Retina (tissue), 1 donor: ENCODE measurements around the gene ZNF747.
"Not testable (repeated sequence)": the region's sequence is repeated elsewhere in the genome, so short reads cannot be mapped to it uniquely, and the experiment has no call there.

ENCODE experiments used
- DNase-seq: peaks from one replicate; pipeline ENCODE4 v3.0.0-alpha.2; 2016

Gene ZNF747

DNA sequence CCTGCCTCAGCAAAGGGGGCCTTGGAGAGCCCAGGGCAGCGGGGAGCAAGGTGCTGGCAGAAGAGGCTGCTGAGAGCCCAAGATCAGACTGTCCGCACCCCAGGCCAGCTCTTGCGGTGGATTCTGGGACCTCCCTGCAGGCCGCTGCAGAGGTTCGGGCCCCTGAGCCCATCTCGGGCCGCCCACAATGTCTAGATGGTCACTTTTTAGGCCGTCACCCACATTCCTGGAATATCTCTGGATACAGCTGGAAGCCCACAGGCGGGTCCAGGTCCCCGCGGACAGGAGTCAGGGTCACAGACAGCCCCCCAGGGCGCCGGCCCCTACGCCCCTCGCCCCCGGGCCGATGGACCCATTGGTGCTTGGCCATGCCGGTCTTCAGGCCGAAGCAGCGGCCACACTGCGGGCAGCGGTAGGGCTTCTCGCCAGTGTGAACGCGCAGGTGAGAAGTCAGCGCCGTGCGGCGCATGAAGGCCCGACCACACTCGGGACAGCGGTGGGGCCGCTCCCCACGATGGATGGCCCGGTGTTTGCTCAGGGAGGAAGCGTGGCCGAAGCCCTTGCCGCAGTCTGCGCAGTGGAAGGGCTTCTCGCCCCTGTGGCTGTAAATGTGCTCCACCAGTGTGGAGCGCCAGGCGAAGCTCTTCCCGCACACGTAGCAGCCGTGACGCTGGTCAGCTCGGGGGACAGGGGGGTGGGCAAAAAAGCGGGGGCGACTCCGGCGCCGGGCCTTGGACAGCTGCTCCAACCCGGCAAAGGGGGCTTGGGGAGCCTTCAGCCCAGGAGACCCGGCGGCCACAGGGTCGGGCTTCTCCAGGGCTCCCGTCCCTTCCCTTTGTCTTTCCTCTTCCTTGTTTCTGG, 2.1 kb downstream of the ZNF747 start:
- DNase-seq, result no peak

DNA sequence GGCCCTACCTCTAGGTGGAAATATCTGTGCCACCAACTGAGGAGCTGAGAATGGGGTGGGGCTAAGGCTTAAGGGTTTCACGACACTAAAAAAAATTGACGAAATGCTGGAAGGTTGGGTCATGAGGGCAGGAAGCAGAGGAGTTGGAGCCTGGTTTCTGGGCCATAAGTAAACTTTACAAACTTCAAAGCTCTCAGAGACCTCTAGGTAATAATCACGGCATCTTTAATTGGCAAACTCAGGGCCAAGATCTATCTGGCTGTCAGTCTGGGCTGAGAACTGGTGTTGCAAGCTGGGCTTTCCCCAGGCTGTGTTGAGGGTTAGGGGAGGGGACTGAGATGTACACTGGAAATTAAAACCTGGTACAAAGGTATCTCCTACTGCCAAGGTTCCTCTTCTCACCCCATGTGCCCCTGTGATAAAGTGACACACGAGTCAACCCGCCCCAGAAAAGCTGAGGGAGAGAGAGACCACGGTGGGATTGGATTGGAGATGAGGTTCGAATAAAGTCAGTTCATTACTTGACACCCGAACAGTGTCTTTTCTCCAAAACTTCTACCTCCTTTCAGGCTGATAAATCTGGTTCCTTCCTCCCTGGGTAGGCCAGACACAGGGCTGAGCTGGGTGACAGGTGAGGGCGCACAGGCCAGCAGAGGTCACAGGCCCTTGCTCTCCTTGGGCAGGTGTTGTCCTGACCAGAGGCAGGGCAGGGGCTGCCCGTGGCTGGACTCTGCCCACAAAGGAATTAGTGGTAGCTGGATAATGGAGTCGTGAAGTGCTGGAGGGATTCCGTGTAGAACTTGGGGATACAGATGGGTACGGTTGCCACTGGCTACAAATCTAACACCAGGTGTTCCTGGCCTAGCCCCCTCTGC, 4.3 kb downstream of the ZNF747 start:
- no peak for DNase-seq

DNA sequence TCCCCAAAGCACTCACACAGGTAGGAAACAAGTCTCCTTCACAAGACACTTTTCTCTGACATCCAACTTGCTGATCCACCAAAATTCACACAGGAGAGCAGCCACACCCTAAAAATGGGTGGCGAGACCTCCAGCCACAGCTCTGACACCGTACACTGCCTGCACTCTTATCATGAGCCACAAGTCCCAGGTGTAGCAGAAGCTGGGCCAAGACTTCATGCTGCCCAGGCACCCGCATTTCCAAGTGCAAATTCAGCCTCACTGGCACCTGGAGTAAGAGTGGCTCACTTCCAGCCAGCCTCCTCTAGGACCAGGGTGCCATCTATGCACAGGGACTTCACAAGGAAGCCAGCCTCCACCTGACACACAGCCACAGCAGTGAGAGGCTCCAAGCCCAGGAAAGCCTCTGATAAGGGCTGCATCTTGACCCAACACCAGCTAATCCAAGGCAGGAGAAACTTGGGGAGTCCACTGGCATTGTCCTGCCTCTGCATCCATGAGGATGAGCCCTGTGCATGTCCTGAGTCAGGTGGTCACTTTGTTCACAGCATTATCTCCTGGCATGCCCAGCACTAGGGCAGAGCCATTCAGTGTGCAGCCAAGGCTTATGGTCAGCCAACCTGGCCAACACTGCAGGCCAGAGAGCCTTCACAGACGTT, 5.7 kb downstream of the ZNF747 start:
- DNase-seq, result no peak

DNA sequence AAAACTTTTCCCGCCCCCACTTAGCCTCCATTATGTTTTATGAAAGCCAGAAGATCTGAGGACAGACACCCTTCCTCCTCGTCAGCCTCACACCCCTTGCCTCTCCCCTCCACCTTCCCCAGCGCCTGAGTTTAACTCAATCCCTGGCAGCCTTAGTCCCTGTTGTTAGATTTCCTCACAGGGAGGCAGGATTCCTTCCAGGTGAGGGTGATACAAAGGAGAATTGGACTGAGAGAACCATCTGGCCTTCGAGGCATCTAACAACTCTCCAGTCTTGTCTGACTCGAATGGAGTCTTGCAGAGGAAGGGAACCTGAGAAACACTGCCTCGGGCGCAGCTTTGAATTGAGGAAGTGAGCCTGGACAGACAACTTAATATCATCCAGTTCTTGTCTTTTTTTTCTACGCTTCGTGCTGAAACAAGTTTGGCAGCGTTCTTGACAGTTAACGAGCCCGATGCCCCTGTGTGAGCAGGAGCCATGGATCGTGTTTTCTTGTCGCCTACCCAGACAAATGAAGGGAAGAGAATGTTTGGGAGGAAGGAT, 7.0 kb downstream of the ZNF747 start:
- no peak for DNase-seq

DNA sequence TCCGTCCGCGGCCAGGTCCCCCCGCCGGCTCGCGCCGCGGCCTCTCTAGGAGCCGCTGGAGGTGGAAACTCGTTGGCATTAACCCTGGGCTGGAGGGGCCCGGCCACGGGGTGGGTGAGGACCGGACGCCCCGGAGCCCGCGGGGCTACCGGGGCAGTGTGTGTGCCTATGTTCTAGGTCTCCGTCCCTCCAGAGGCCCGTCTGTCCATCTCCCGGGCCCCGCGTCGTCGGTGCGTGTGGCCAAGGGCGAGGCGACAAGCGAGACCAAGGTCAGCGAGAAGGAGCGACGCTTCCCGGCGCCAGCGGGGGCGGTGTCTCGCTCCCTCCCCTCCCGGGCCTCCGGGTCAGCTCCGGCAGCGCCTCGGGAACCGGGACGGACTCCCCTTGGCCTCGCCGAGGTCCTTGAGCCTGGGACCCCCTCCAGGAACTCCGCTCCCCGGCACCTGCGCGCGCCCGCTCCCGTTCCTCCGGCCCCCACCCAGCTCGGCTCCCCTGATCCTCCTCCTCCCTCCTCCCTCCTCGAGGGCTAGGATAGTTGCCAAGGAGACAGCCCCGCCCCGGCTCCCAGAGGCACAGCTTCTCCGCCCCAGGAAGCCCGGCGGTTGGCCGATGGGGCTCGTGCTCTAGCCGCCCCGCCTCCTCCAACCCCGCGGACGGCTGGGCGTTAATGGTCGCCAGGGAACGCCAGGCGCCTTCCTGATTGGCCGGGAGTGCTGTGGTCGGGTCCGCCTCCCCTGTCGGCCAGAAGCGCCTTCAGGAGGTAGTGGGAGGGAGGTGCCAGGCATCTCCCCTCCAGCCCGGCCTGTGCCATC, 7.6 kb downstream of the ZNF747 start:
- peak; percentile 99 for DNase-seq

DNA sequence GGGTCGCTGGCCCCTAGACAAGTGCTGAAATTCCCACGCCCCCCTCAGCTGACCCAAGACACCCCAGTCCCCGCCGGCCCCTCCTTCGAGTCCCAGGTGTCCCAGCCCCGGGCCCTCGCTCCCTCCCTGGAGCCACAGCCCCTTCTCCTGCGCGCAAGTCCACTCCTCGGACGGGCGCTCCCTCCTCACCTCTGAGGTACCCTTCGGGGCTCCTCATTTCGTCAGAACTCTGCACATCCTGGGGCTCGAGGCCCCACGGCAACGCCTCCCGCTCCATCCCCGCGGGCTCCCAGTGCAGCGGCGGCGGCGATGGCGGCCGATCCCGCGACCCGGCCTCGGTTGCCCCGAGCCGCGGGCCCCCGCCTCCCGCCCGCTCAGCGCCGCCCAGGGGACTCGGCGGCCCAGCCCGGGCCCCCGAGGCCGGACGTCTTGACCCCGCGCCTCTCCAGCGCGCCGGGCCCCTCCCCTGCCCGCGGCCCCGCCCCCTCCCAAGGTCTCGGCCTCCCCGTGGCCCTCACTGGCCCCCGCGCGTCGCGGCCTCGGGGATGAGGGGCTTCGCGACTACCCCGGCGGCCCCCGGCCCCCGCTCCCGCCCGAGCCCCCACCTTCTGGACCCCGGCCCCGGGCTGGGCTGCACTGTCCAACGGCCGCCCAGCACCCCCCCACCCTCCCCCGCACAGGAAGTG, 8.4 kb downstream of the ZNF747 start, which contains the start of gene ZNF768:
Gene ZNF768 (minus strand): TSS at position 430 of the 686 bp plus-strand sequence. CDS start 153 bp downstream, at position 277.
- peak; percentile 55 for DNase-seq

DNA sequence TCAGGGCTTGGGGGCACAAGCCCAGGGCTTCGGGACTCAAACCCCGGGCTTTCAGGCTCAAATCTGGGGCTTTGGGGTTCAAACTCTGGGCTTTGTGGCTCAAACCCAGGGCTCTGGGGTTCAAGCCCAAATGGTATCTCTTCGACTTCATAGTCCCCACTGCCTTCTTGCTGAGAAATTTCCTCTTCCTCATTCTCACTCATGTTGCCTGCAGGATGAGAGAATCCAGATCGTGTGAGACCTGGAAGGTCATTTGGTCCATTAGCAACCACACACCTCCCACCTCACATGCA, 8.9 kb downstream of the ZNF747 start:
- no peak for DNase-seq

DNA sequence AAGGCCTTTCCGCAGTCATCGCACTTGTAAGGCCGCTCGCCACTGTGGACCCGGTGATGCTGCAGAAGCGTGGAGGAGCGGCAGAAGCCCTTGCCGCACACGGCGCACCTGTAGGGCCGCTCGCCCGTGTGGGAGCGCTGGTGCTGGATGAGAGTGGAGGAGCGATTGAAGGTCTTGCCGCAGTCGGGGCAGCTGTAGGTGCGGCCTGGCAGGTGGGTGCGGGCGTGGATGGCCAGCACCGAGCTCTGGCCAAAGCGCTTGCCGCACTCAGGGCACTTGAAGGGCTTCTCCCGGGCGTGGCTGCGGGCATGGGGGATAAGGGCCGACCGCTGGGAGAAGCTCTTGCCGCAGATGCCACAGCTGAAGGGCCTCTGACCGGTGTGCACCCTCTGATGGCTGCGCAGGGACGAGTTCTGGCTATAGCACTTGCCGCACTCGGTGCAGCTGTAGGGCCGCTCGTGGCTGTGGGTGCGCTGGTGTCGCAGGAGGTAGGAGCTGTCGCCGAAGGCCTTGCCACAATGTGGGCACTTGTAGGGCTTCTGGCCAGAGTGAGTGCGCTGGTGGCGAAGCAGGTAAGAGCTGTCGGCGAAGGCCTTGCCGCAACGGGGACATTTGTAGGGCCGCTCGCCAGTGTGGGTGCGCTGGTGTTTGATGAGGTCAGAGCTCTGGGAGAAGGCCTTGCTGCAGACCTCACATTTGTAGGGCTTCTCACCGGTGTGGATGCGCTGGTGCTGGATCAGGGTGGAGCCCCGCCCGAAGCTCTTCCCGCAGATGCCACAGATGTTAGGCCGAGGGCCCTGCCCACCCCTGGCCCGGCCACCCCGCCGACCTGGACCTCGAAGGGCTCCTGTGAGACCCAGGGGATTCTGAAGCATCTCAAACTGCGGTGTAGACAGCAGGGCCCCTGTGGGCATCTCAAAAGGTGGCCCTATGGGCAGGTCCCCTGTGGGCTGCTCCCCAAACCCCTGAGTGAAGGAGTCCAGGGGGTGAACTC, 9.8 kb downstream of the ZNF747 start:
- no peak for DNase-seq

DNA sequence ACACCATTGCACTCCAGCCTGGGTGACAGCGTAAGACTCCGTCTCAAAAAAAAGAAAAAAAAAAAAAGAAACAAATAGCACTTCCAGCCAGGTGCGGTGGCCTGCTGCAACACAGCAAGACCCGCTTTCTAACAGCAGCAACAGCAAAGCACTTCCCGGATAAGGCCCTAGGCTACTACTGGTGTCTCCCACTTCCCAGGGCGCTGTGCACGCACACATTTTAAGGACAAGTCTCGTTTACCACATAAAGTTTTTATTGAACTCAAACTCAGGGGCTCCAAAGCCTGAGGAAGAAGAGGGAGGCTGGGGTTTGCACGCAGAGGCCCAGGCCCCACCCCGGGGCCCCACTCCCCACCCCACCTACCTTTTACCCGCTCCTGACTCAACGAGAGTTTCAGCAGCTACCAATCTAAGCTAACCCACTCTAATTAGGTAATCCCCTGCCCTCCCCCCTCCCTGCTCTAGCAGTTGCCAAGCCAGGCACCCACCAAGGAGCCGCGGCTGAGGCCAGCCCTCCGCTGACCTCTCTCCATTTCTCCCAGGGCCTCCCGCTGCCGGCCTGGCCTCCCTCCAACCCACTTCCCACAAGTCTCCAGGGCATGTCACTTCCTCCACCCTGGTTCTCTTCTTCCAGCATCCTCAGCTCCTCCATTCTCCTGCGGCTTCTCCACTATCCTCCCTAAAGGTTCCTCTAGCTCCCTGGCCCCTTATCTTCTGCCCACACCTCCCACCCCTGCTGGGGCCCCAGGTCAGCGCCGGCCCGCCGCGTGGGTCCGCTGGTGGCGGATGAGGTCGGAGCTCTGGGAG, 10.7 kb downstream of the ZNF747 start:
- DNase-seq, result no peak

DNA sequence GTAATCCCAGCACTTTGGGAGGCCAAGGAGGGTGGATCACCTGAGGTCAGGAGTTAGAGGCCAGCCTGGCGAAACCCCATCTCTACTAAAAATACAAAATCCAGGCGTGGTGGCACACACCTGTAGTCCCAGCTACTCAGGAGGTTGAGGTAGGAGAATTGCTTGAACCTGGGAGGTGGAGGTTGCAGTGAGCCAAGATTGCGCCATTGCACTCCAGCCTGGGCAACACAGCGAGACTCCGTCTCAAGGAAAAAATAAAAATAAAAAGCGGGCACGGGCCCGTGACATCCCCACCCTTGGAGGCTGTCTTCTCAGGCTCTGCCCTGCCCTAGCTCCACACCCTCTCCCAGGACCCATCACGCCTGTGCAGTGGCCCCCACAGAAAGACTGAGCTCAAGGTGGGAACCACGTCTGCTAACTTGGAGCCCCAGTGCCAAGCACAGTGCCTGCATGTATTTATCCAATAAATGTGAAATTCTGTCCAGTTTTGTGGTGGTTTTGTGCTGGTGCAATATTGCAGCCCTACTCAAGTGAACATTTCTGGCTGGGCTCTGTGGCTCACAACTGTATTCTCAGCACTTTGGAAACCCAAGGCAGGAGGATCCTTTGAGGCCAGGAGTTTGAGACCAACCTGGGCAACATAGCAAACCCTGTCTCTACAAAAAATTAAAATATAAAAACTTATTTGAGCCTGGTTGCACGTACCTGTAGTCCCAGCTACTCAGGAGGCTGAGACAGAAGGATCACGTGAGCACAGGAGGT, 11.8 kb downstream of the ZNF747 start:
- DNase-seq, result not testable (repeated sequence)

DNA sequence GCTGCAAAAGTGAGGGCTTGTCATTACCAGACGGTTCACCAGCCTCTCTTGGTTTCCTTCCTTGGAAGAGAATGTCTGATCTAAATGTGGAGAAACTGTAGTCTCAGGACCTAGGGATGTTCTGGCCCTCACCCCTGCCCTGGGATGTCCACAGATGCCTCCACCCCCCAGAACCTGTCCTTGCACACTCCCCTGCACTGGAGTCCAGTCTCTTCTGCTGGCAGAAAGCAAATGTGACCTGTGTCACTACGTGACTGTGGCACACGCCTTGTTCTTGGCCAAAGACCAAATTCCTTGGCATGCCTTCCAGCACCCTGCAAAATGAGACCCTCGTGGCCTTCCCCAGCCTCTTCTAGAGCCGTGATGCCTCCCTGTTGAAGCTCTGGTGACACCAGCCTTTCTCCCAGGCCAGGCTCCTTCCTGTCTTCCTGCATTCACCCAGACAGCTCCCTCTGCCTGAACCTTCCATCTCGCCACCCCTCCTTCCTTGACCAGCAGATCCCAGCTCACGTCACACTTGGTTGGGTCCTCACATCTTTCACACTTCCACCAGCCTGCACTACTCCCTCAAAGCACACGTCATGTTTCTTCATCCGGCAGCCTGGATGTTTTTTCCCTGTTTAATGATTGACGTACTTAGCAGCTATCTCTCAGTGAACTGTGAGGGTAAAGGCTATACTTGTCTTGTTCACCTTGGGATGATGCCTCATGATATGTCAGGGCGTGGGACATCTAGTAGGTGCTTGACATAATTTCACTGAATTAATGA, 12.6 kb downstream of the ZNF747 start:
- no peak for DNase-seq

DNA sequence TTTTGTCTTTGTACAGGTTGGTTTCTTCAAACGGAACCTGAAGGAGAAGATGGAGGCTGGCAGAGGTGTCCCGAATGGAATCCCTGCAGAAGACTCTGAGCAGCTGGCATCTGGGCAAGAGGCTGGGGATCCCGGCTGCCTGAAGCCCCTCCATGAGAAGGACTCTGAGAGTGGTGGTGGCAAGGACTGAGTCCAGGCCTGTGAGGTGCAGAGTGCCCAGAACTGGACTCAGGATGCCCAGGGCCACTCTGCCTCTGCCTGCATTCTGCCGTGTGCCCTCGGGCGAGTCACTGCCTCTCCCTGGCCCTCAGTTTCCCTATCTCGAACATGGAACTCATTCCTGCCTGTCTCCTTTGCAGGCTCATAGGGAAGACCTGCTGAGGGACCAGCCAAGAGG, 13.2 kb downstream of the ZNF747 start:
- no peak for DNase-seq

DNA sequence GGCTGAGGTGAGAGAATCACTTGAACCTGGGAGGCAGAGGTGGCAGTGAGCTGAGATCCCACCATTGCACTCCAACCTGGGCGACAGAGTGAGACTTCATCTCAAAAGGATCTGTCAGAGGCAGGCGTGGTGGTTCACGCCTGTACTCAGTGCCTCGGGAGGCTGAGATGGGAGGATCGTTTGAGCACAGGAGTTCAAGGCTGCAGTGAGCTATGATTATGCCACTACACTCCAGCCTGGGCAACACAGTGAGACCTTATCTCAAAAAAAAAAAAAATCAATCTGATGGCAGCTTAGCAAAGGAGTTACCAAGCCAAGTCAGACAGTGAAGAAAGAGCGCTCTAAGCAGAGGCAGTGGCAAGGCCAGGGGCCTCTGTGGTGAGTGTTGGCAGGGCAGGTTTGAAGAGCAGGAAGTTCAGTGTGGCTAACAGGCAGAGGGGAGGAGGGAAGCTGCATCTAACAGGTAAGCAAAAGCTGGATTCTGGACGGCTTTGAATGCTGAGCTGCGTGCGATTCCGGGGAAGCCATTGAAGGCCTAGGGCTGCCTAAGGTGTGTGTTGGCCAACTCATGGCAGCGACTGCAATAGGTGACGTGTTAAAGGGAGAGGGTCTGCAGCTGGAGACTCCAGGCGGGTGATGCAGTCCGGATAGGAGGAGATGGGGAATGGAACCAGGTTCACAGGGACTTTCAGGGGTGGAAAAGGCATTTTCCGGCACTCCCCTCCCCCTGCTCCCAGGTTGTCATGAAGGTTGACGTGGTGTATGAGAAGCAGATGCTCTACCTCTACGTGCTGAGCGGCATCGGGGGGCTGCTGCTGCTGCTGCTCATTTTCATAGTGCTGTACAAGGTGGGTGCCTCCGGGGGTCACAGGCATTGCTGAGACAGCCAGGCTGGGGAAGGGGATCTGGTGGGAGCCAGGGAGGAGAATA, 15.3 kb downstream of the ZNF747 start:
- DNase-seq, result no peak

DNA sequence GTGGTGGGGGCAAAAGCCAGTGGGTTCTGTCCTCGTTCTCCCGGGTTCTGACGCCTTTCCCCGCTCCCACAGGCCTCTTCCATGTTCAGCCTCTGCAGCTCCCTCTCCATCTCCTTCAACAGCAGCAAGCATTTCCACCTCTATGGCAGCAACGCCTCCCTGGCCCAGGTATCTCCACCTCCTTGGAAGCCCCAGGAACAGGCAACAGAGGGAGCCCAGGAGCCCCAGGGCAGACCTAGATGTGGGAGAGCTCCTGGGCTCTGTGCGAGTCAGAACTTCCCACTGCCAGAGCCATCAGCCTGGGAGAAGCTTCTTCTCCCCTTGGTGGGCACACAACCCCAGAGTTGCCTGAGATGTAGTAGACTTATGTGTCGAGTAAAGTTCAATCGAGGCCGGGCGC, 16.1 kb downstream of the ZNF747 start:
- DNase-seq, result no peak

DNA sequence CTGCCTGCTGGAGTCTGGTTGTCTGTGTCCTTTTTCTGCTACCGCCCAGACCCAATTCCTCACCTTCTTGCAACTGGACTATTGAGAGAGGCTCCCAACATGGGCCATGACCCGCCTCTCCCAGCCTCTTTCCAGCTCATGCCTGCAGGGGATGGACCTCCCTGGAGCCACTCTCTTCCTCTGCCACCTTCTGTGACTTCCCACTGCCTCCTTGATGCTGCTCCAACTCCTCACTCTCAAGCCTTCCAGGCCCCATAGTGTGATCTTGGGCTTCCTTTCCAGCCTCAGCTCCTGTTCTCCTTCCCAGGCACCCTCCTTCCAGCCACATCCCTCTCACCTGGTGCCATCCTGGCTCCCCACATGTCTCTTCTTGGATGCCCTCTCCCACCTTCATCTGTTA, 19.4 kb downstream of the ZNF747 start:
- DNase-seq, result no peak

DNA sequence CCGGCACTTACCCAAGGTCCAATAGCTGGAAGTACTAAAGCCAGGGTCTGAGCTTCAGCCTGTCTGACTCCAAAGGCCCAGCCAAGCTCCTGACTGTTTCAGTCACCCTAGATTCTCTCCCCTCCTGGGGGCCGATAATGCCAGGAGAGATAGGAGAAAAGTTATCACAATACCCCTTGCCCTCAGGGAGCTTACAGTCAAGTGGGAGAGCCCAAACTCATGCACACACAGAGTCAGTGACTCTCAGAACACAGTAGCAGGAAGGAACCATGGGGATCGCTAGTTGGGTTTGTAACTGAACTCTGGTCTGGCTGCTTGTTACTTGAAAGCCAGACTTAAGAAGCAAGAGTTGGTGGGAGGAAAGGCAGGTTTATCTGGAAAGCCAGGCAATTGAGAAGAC, 23.1 kb downstream of the ZNF747 start:
- DNase-seq, result no peak
